WTC11 (cell line): ENCODE measurements around the gene TRIM59.

ENCODE experiments used
- CTCF ChIP-seq: fragments of 200-600 bp; IDR thresholded peaks from 2 replicates; pipeline ENCODE4 v1.8.0; 2022; ENCODE audit warnings: antibody characterized with exemption
- ESRRA ChIP-seq: sonication (generic); formaldehyde crosslinking; IDR thresholded peaks from 2 replicates; pipeline ENCODE4 v1.8.1; 2022; ENCODE audit warnings: mild to moderate bottlenecking, missing genetic modification reagents, borderline replicate concordance
- NFYB ChIP-seq: sonication (generic); formaldehyde crosslinking; conservative IDR thresholded peaks from 2 replicates; pipeline ENCODE4 v1.8.0; 2022; ENCODE audit warnings: low read depth, missing genetic modification reagents
- RELA ChIP-seq: sonication (generic); formaldehyde crosslinking; IDR thresholded peaks from 2 replicates; pipeline ENCODE4 v1.8.1; 2022; ENCODE audit warnings: missing genetic modification reagents, mild to moderate bottlenecking, borderline replicate concordance

- TF ChIP-seq RELA = no peak
- TF ChIP-seq ESRRA (CRISPR knock-in tag) = no peak
- TF ChIP-seq CTCF = no peak
- no peak for TF ChIP-seq NFYB
These were observed 45.7 kb downstream of the TRIM59 start for GRCh38 chr3:160403796-160404470.
